SK-N-MC (cell line): ENCODE measurements around the gene TEDDM1.

Source experiments
- DNase-seq: peaks from one replicate; pipeline ENCODE4 v3.0.0-alpha.2; 2011; ENCODE audit warnings: low read depth, low spot score
- H3K27ac ChIP-seq: fragments of 200-600 bp; sonication (generic); 2 replicates; pipeline ENCODE4 v1.5.1; 2016; ENCODE audit warnings: mixed run types
- H3K36me3 ChIP-seq: fragments of 200-600 bp; sonication (generic); 2 replicates; pipeline ENCODE4 v1.6.1; 2017; ENCODE audit warnings: antibody characterized with exemption, low read length, mixed read lengths; ENCODE audit not compliant: insufficient read depth
- H3K4me3 ChIP-seq: fragments of 200-600 bp; sonication (generic); 2 replicates; pipeline ENCODE4 v1.5.1; 2016
- H3K9ac ChIP-seq: fragments of 200-600 bp; sonication (generic); 2 replicates; pipeline ENCODE4 v1.8.0; 2017; ENCODE audit warnings: mixed run types, mixed read lengths; ENCODE audit not compliant: insufficient read length
- H3K9me3 ChIP-seq: fragments of 200-600 bp; sonication (generic); 2 replicates; pipeline ENCODE4 v1.6.1; 2017; ENCODE audit warnings: low read depth, mild to moderate bottlenecking, antibody characterized with exemption, low read length, moderate library complexity, mixed read lengths
- EZH2 ChIP-seq: fragments of 200-600 bp; sonication (generic); IDR thresholded peaks from one replicate; pipeline ENCODE4 v1.6.1; 2017; ENCODE audit warnings: antibody characterized with exemption
- FOXP2 ChIP-seq: optimal IDR thresholded peaks from 2 replicates; pipeline ENCODE3; 2011; ENCODE audit warnings: mild to moderate bottlenecking, moderate library complexity; ENCODE audit not compliant: insufficient read depth; ENCODE audit errors: extremely low read length, control extremely low read depth
- POLR2AphosphoS5 ChIP-seq: IDR thresholded peaks from 2 replicates; pipeline ENCODE4 v1.6.1; 2012; ENCODE audit warnings: mild to moderate bottlenecking, low read depth, low read length, borderline replicate concordance

TEDDM1 gene

DNA sequence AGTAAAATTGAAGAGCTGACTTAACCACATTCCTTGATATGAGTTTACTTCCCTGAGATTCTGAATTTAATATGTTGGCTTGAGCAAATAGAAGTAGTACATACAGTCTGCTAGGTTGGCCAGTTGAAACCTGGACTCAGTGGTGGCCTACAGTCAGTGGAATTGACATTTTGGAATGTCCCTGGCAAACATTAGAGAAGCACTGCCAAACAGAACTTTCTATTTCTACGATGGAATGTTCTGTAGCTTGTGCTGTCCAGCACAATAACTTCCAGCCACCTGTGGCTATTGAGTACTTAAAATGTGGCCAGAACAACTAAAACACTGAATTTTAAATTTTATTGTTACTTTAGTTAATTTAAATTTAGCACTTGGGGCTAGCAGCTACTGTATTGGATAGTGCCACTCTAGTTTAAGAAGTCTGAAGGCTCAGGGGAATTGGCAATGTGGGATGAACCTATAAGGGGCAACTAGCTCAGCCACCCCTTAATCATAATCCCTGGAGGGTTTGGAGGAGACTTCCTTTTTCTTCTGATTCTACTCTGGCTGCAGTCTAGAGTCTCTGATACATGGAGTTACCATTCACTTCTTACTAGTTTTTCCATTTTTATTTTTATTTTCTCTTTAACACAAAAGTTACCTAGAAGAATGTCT, 10.3 kb upstream of the TEDDM1 start:
- DNase-seq, result no peak
- TF ChIP-seq EZH2 (no peak), FOXP2 (no peak), POLR2AphosphoS5 (no peak)
- Histone ChIP-seq H3K9ac (no peak overlapping the region), H3K36me3 (no peaks in the 10 kb centered on the region), H3K9me3 (no peaks in the 10 kb centered on the region), H3K27ac (no peak overlapping the region), H3K4me3 (no peak overlapping the region)

DNA sequence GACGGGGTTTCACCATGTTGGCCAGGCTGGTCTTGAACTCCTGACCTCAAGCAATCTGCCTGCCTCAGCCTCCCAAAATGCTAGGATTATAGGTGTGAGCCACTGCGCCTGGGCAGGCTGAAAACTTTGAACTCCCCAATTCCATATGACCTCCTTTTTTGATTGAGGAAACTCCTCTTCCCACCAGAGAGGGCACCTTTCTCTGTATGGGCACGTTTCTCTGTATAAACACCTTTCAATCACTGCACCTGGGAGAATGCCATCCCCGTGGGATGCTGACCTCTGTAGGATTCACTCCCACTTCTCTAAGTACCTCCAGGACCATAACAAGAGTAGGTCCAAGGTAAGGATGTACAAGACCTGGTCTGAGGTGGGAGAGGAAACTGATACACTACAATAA, 9.7 kb upstream of the TEDDM1 start:
- Histone ChIP-seq H3K4me3 (no peak overlapping the region), H3K9me3 (no peaks in the 10 kb centered on the region), H3K27ac (no peak overlapping the region), H3K36me3 (no peaks in the 10 kb centered on the region), H3K9ac (no peak overlapping the region)
- no peak for DNase-seq
- TF ChIP-seq EZH2 (no peak), FOXP2 (no peak), POLR2AphosphoS5 (no peak)

DNA sequence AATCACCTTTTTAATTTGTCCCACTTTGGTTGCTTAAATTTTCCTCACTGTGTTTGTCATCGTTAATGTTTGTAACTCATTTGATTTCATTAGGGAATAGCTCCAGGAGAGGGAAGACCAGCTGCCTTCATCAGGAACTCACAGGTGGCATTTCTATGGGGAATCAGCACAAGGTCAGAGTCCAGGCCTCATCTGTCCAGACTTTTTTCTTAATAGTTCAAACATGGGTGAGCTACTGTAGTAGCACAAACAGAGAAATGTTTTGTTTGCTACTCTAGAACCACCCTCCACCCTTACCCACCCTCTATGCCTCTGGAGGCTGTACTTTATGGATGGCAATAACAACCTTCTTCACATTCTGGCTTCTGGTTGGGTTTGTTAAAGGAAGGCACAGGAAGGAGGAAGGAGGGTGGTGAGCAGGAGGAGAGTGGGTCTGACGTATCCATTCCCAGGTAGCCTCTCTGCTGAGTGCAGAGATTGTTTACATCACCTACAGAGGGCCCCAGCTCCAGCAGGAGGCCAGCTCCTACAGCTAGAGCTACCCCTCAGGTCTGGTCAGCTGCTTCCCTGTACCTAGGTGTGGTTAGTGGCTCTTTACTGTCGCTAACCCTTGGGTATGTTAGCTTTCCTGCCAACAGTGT, 8.1 kb upstream of the TEDDM1 start:
- H3K27ac ChIP-seq, result no peak overlapping the region
- no peaks in the 10 kb centered on the region for H3K9me3 ChIP-seq
- no peaks in the 10 kb centered on the region for H3K36me3 ChIP-seq
- no peak for TF ChIP-seq FOXP2
- TF ChIP-seq EZH2, result no peak
- no peak for TF ChIP-seq POLR2AphosphoS5
- DNase-seq, result no peak
- H3K9ac ChIP-seq, result no peak overlapping the region
- H3K4me3 ChIP-seq, result no peak overlapping the region

DNA sequence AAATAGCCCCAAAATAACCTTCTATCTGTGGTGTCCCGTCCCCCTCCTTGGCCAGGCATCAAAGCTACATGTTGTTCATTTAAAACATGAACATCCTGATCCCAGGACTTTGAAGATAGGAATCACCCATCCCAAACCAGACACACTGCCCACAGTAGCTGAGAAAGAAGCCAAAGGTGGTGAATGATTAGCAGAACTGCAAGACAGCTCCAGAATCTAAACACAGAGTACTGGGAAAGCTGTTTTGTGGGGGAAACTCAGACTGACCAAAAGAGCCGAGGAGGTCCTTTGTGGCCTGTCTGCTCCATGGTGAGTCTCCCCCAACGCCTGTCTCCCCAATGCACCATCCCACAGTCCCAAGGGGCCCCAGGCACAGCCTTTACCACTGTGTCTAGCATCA, 7.3 kb upstream of the TEDDM1 start:
- no peak for DNase-seq
- no peaks in the 10 kb centered on the region for H3K9me3 ChIP-seq
- H3K36me3 ChIP-seq, result no peaks in the 10 kb centered on the region
- TF ChIP-seq EZH2, result no peak
- TF ChIP-seq POLR2AphosphoS5, result no peak
- no peak for TF ChIP-seq FOXP2
- no peak overlapping the region for H3K4me3 ChIP-seq
- H3K27ac ChIP-seq, result no peak overlapping the region
- no peak overlapping the region for H3K9ac ChIP-seq

DNA sequence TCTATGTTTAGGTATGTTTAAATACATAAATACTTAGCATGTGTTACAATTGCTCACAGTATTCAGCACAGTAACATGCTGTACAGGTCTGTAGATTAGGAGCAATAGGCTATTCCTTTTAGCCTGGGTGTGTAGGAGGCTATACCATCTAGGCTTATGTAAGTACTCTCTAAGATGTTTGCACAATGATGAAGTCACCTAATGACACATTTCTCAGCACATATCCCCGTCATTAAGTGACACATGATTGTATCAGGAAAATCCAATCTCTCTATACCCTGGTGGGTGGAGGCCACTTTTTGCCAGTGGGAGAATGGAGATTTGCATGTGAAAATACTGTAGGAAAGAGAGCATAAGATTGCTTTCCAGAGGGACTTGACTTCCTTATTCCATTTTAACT, 5.5 kb upstream of the TEDDM1 start:
- Histone ChIP-seq H3K4me3 (no peak overlapping the region), H3K36me3 (no peaks in the 10 kb centered on the region), H3K27ac (no peak overlapping the region), H3K9me3 (no peaks in the 10 kb centered on the region), H3K9ac (no peak overlapping the region)
- no peak for TF ChIP-seq EZH2
- no peak for DNase-seq

DNA sequence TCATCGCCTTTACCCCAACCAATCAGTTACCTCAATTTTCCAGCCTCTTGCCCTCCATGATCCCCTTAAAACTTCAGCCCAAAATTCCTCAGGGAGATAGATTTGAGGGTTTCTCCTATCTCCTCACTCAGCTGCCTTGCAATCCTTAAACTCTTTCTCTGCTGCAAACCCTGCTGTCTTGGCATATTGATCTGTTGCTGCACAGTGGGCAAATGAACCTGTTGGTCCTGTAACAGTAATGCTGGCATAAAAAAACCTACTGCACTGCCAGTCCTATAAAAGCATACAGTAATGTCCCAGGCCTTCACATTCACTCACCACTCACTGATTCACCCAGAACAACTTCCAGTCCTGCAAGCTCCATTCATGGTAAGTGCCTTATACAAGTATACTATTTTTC, 5.1 kb upstream of the TEDDM1 start:
- Histone ChIP-seq H3K36me3 (no peaks in the 10 kb centered on the region), H3K9ac (no peak overlapping the region), H3K9me3 (no peaks in the 10 kb centered on the region), H3K27ac (no peak overlapping the region), H3K4me3 (no peak overlapping the region)
- DNase-seq, result no peak
- TF ChIP-seq FOXP2 (no peak), POLR2AphosphoS5 (no peak), EZH2 (no peak)

DNA sequence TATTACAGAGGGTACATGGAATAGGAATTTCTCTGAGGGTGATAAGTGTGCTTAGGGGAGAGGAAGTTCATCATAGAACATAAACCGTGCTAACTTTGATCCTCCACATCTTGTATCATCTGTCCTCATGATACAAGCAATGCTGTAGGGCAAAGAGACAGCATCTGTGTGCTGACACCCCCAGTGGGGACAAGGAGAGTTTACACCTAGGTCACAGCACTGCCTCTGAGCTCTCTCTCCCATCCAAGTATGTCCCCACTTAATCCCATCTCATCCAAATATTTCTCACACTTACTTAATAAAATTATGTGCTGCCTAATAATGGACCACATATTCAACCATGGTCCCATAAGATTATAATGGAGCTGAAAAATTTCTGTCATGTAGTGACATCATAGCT, 4.3 kb upstream of the TEDDM1 start:
- H3K36me3 ChIP-seq, result no peaks in the 10 kb centered on the region
- TF ChIP-seq EZH2, result no peak
- no peak for TF ChIP-seq FOXP2

DNA sequence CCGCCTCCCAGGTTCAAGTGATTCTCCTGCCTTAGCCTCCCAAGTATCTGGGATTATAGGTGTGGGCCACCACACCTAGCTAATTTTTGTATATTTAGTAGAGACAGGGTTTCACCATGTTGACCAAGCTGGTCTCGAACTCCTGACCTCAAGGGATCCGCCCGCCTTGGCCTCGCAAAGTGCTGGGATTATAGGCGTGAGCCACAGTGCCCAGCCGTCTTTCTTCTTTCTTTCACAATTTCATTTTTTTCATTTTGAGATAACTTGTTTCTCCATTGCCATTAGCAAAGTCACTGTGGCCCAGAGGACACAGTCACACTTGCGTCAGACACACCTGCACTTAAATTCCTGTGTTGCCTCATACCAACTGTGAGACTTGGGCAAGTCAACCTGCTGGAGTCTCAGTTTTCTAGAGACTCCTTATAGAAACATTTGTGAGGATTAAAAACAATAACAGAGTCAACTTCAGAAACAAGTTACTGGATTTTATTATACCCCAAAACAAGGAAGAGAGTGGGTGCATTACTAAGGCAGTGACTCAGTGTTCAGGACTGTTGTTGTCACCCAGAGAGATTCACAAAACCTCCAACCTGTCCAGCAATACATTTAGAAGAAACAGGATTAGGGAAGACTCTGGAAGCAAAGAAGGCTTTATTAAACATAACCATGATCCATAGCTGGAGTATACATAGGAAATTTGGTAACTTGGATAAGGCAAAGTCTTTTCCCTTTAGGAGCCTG, 2.6 kb downstream of the TEDDM1 start:
- Histone ChIP-seq H3K27ac (no peak overlapping the region), H3K36me3 (no peaks in the 10 kb centered on the region), H3K4me3 (no peak overlapping the region), H3K9me3 (no peaks in the 10 kb centered on the region), H3K9ac (no peak overlapping the region)
- DNase-seq, result no peak
- TF ChIP-seq FOXP2 (no peak), POLR2AphosphoS5 (no peak), EZH2 (no peak)

More for the DNA sequence above, 4.3 kb upstream of the TEDDM1 start:
- no peak for DNase-seq
- no peak overlapping the region for H3K4me3 ChIP-seq
- no peaks in the 10 kb centered on the region for H3K9me3 ChIP-seq
- H3K9ac ChIP-seq, result no peak overlapping the region
- H3K27ac ChIP-seq, result no peak overlapping the region

DNA sequence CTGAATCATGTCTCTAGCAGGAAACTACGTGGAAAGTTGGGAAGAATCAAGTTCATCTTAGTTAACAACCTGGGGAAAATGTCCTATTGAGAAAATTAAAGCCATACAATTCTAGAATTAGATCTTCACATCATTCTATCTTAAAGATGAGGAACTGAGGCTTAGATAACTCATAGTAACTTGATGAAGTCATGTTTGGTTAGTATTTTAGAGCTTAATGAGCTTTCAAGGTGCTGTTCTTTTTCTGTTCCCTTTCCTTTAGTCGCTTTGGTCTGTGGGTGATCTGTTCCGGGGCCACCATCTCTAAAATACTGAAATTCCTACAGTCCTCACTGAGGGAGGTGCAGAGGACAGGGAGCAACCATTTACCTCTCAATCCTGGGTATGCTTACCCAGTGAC, 4.6 kb downstream of the TEDDM1 start:
- DNase-seq, result no peak
- Histone ChIP-seq H3K9ac (no peak overlapping the region), H3K36me3 (no peaks in the 10 kb centered on the region), H3K27ac (no peak overlapping the region), H3K4me3 (no peak overlapping the region), H3K9me3 (no peaks in the 10 kb centered on the region)
- TF ChIP-seq FOXP2 (no peak), EZH2 (no peak)
